DND-41 (cell line): ENCODE results near the gene NF1.
A peak's percentile ranks its signal among the peaks of the same experiment; 100 is the strongest.

Experiments used
- ATAC-seq: fragments of 200-7000 bp; cut with Tn5 transposase; 3 replicates; pipeline ENCODE4 v1.9.1; 2021; ENCODE audit warnings: low read depth; ENCODE audit not compliant: insufficient read depth
- DNase-seq: peaks from one replicate; pipeline ENCODE4 v3.0.0-alpha.2; 2020
- H2AFZ ChIP-seq: 2 replicates; pipeline ENCODE4 v1.6.0; 2012; ENCODE audit warnings: low read depth, low read length
- H3K27ac ChIP-seq: 2 replicates; pipeline ENCODE4 v1.5.1; 2012; ENCODE audit warnings: low read length, inconsistent platforms
- H3K27me3 ChIP-seq: fragments of 200-600 bp; sonication (generic); 2 replicates; pipeline ENCODE4 v1.6.0; 2012; ENCODE audit warnings: low read length, mild to moderate bottlenecking, inconsistent platforms; ENCODE audit not compliant: insufficient read depth, poor library complexity
- H3K36me3 ChIP-seq: 2 replicates; pipeline ENCODE4 v1.5.1; 2012; ENCODE audit warnings: low read length, inconsistent platforms; ENCODE audit not compliant: insufficient read depth
- H3K4me1 ChIP-seq: 2 replicates; pipeline ENCODE4 v1.5.1; 2012; ENCODE audit warnings: mild to moderate bottlenecking, low read length; ENCODE audit not compliant: insufficient read depth
- H3K4me2 ChIP-seq: 2 replicates; pipeline ENCODE4 v1.6.0; 2012; ENCODE audit warnings: mild to moderate bottlenecking, moderate library complexity, low read length, inconsistent platforms; ENCODE audit not compliant: insufficient read depth
- H3K4me3 ChIP-seq, 2 experiments: fragments of 200-600 bp in 1 of 2; shearing (Covaris generic) in 1 of 2; 2 replicates each; pipeline ENCODE4 v1.5.1; 2012 to 2016; ENCODE audit warnings: inconsistent platforms in 2 of 2, low read length in 2 of 2, mild to moderate bottlenecking in 2 of 2, low read depth in 1 of 2, moderate library complexity in 1 of 2
- H3K79me2 ChIP-seq: 2 replicates; pipeline ENCODE4 v1.6.0; 2012; ENCODE audit warnings: low read length, inconsistent platforms; ENCODE audit not compliant: insufficient read depth
- H3K9ac ChIP-seq: 2 replicates; pipeline ENCODE4 v1.6.0; 2012; ENCODE audit warnings: low read depth, mild to moderate bottlenecking, inconsistent platforms, low read length, moderate library complexity
- H3K9me3 ChIP-seq: 2 replicates; pipeline ENCODE4 v1.5.1; 2012; ENCODE audit warnings: low read length, moderate library complexity, mild to moderate bottlenecking, inconsistent platforms; ENCODE audit not compliant: insufficient read depth, severe bottlenecking
- H4K20me1 ChIP-seq: 2 replicates; pipeline ENCODE4 v1.6.0; 2012; ENCODE audit warnings: low read length; ENCODE audit not compliant: insufficient read depth
- EZH2 ChIP-seq: IDR thresholded peaks from 3 replicates; pipeline ENCODE4 v1.6.1; 2012; ENCODE audit warnings: borderline replicate concordance, low read depth, mild to moderate bottlenecking, moderate library complexity, low read length, inconsistent platforms; ENCODE audit not compliant: severe bottlenecking
- TF ChIP-seq, protein P1 (sequence below): IDR thresholded peaks from 2 replicates; pipeline ENCODE4 v1.5.1; 2012; ENCODE audit warnings: borderline replicate concordance, low read length, moderate library complexity, mild to moderate bottlenecking; ENCODE audit not compliant: poor library complexity, severe bottlenecking; ENCODE audit errors: extremely low read depth

The NF1 gene

DNA sequence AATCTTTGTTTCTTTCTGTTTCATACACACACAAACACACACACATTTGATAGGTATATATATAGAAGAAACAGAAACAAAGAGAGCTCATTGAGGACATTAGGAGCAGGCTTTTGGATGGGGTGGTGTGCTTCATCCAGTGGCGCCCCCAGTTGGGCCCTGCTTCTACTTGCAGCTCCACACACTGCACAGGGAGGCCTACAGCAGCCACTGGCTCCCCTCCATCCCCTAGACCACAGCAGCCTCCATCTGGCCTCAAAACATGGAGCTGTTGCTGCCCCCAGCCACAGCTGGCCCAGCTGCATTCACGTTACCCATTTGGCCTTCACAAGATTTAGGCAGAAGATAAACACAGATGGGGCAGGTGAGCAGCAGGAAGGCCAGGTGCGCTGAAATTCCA, 33.1 kb upstream of the NF1 start:
- Histone ChIP-seq H3K9ac (no peak overlapping the region), H3K27me3 (no peaks in the 10 kb centered on the region), H4K20me1 (no peaks in the 10 kb centered on the region), H3K36me3 (no peaks in the 10 kb centered on the region), H3K9me3 (no peaks in the 10 kb centered on the region), H3K4me3 (no peak overlapping the region), H3K4me2 (no peak overlapping the region), H2AFZ (no peak overlapping the region), H3K79me2 (no peaks in the 10 kb centered on the region), H3K4me1 (no peaks in the 10 kb centered on the region), H3K27ac (no peak overlapping the region)
- TF ChIP-seq EZH2, result no peak
- TF ChIP-seq, protein P1, sequence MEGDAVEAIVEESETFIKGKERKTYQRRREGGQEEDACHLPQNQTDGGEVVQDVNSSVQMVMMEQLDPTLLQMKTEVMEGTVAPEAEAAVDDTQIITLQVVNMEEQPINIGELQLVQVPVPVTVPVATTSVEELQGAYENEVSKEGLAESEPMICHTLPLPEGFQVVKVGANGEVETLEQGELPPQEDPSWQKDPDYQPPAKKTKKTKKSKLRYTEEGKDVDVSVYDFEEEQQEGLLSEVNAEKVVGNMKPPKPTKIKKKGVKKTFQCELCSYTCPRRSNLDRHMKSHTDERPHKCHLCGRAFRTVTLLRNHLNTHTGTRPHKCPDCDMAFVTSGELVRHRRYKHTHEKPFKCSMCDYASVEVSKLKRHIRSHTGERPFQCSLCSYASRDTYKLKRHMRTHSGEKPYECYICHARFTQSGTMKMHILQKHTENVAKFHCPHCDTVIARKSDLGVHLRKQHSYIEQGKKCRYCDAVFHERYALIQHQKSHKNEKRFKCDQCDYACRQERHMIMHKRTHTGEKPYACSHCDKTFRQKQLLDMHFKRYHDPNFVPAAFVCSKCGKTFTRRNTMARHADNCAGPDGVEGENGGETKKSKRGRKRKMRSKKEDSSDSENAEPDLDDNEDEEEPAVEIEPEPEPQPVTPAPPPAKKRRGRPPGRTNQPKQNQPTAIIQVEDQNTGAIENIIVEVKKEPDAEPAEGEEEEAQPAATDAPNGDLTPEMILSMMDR, result peak; percentile 30
- ATAC-seq (peak; percentile 42; the same call in 1 of the 3 replicates), DNase-seq (peak; percentile 10)

DNA sequence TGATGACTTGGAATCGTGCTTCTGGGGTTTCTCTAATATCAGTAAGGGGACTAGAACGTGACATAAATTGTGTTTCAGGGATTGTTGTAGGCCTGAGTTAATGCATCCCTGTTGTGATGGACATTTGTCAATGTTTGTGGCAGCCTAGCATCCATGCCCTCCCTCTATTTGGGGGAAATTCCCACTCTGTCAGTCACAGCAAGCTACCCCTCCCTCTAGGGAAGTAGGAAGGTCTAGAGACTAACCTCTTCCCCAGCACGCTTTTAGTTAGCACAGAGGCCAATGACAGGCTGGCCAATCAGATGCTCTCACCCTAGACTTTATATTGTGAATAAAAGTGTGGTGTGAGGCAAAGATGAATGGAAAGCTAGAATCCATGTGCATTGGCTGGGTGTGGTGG, 32.4 kb upstream of the NF1 start:
- Histone ChIP-seq H3K4me1 (no peaks in the 10 kb centered on the region), H4K20me1 (no peaks in the 10 kb centered on the region), H3K27ac (no peak overlapping the region), H3K36me3 (no peaks in the 10 kb centered on the region), H3K9me3 (no peaks in the 10 kb centered on the region), H3K27me3 (no peaks in the 10 kb centered on the region), H3K79me2 (no peaks in the 10 kb centered on the region), H3K9ac (no peak overlapping the region), H3K4me3 (no peak overlapping the region), H3K4me2 (no peak overlapping the region), H2AFZ (no peak overlapping the region)
- DNase-seq (no peak), ATAC-seq (no peak)
- no peak for TF ChIP-seq EZH2
- TF ChIP-seq, protein P1, result no peak

DNA sequence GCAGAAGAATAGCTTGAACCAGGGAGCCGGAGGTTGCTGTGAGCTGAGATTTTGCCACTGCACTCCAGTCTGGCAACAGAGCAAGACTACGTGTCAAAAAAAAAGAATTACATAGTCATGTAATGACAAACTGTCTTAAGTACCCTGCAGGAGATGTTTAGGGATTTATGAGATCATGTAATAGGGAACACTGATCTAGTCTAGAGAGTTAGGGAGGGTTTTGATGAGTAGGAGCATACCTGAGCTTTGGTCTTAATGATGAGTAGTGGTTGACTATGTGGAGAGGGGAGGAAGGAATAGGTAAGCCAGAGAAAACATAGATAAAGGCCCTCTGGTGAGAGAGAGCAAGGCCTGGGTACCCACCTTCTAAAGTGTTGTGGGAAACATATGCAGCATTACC, 30.1 kb upstream of the NF1 start:
- DNase-seq (no peak), ATAC-seq (no peak)
- no peak overlapping the region for H3K4me3 ChIP-seq
- no peaks in the 10 kb centered on the region for H3K36me3 ChIP-seq
- H3K27me3 ChIP-seq, result no peaks in the 10 kb centered on the region
- no peaks in the 10 kb centered on the region for H3K79me2 ChIP-seq
- no peak overlapping the region for H3K9ac ChIP-seq
- no peak overlapping the region for H2AFZ ChIP-seq
- TF ChIP-seq EZH2, result no peak
- TF ChIP-seq, protein P1, result no peak
- H3K27ac ChIP-seq, result no peak overlapping the region
- H4K20me1 ChIP-seq, result no peaks in the 10 kb centered on the region
- no peaks in the 10 kb centered on the region for H3K9me3 ChIP-seq
- H3K4me2 ChIP-seq, result no peak overlapping the region
- H3K4me1 ChIP-seq, result no peaks in the 10 kb centered on the region

DNA sequence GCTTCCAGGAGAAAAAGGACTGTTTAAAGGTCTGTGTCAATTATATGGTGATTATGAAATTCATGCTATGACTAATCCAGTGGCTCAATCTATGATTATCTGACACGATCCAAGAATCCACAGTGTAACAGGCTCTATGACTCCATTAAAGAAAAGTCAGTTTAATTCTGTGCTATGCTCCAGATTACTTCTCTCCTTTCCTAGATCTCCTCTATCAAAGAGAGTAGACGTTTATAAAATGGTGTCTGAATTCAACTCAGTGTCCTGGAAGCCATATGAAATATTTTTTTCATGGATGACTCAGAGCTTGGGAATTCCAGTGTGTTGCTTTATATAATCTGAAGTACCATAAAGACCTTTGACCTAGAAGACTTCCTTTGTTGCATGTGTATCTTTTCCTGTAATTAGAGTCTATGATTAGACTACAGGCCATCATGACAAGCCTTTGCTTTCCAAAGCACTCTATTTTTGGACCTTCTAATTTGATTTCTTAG, 27.0 kb upstream of the NF1 start:
- Histone ChIP-seq H3K4me3 (no peak overlapping the region), H3K9ac (no peak overlapping the region), H3K27me3 (no peaks in the 10 kb centered on the region), H4K20me1 (no peaks in the 10 kb centered on the region), H3K4me1 (no peaks in the 10 kb centered on the region), H2AFZ (no peak overlapping the region), H3K27ac (no peak overlapping the region), H3K4me2 (no peak overlapping the region), H3K79me2 (no peaks in the 10 kb centered on the region), H3K9me3 (no peaks in the 10 kb centered on the region), H3K36me3 (no peaks in the 10 kb centered on the region)
- no peak for ATAC-seq
- TF ChIP-seq, protein P1, result no peak
- no peak for TF ChIP-seq EZH2
- DNase-seq, result no peak
